ENCODE data around the gene SH3RF3.

The SH3RF3 gene

GRCh38 chr2:109185338-109185737 lies 56.3 kb downstream of the SH3RF3 start:
- DNase-seq = no peak

- no peak for DNase-seq
Measured at GRCh38 chr2:109185821-109186570, 57.0 kb downstream of the SH3RF3 start.

GRCh38 chr2:109186656-109187250 lies 57.7 kb downstream of the SH3RF3 start:
- DNase-seq = no peak

GRCh38 chr2:109187711-109188495 lies 58.9 kb downstream of the SH3RF3 start:
- DNase-seq = no peak

GRCh38 chr2:109188496-109188890 lies 59.5 kb downstream of the SH3RF3 start:
- DNase-seq = no peak

- DNase-seq = no peak
Measured at GRCh38 chr2:109188898-109189297, 59.9 kb downstream of the SH3RF3 start.

GRCh38 chr2:109189751-109190150 lies 60.7 kb downstream of the SH3RF3 start:
- no peak for DNase-seq

GRCh38 chr2:109193807-109194619 lies 65.0 kb downstream of the SH3RF3 start:
- DNase-seq = no peak

- DNase-seq = no peak
Measured at GRCh38 chr2:109194620-109194937, 65.6 kb downstream of the SH3RF3 start.

GRCh38 chr2:109195193-109196045 lies 66.4 kb downstream of the SH3RF3 start:
- DNase-seq = no peak

- DNase-seq = no peak
Measured at GRCh38 chr2:109196081-109196875, 67.3 kb downstream of the SH3RF3 start.

- no peak for DNase-seq
Measured at GRCh38 chr2:109197491-109198418, 68.8 kb downstream of the SH3RF3 start.

- no peak for DNase-seq
Measured at GRCh38 chr2:109199790-109200189, 70.8 kb downstream of the SH3RF3 start.

GRCh38 chr2:109200616-109201464 lies 71.8 kb downstream of the SH3RF3 start:
- DNase-seq = no peak

GRCh38 chr2:109201465-109202327 lies 72.7 kb downstream of the SH3RF3 start:
- no peak for DNase-seq

GRCh38 chr2:109202486-109202885 lies 73.5 kb downstream of the SH3RF3 start:
- DNase-seq = no peak

GRCh38 chr2:109203246-109204011 lies 74.4 kb downstream of the SH3RF3 start:
- no peak for DNase-seq

All from stimulated activated CD4-positive, alpha-beta T cell treated with anti-CD3 and anti-CD28 coated beads, Interleukin-2, amount 100 ng/mL, for 48 hours (primary cell).